ENCODE measurements around the gene ARID5A.

DNA sequence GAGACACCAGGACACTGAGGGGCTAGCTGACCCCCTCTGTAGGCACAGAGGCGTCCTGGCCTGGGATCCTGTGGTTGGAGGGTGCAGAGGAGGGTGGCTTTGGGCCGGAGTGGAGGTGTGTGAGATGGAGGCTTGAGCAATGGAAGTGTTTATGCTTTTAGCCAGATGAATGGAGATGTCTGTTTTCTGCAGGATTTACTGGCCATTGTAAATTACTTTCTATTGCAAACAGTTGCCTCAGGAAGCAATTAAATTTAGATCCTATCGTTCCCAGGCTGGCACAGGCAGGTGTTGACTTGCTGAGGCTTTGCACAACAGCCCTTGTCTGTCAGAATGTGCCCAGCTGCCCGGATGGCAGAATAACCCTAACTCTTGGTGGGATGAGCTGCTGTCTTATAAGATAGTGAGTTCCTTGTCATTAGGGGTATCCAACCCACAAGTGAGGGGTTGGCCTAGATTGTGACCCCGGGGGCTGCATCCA is 1.8 kb upstream of the ARID5A start:
- no peak for TF ChIP-seq CTCF (conservative IDR thresholded peaks at IDR 0.05; ENCODE audit: low read length)
- no peak for TF ChIP-seq EZH2phosphoT487 (IDR thresholded peaks at IDR 0.05; ENCODE audit: borderline replicate concordance)
